SK-N-SH treated with all-trans-retinoic acid at 6 μM for 48 hours (cell line): ENCODE data around the gene LRP10.
A peak's percentile ranks its signal among the peaks of the same experiment; 100 is the strongest.
"Not testable (repeated sequence)": the region's sequence is repeated elsewhere in the genome, so short reads cannot be mapped to it uniquely, and the experiment has no call there.

ENCODE experiments used
- ATAC-seq: fragments of 200-7000 bp; cut with Tn5 transposase; 3 replicates; pipeline ENCODE4 v1.9.1; 2020; ENCODE audit warnings: mild to moderate bottlenecking, moderate library complexity
- ARNTL ChIP-seq: fragments of 450-650 bp; formaldehyde crosslinking; IDR thresholded peaks from 2 replicates; pipeline ENCODE4 v1.5.0; 2020; ENCODE audit warnings: low read depth, mild to moderate bottlenecking, moderate library complexity, borderline replicate concordance
- BACH2 ChIP-seq: fragments of 250-450 bp; sonication (Bioruptor Pico); IDR thresholded peaks from 2 replicates; pipeline ENCODE4 v1.9.0; 2021; ENCODE audit warnings: mild to moderate bottlenecking, borderline replicate concordance
- CSDC2 ChIP-seq: fragments of 250-450 bp; sonication (Bioruptor Pico); IDR thresholded peaks from 2 replicates; pipeline ENCODE4 v1.5.0; 2020; ENCODE audit warnings: mild to moderate bottlenecking, moderate library complexity
- ESRRG ChIP-seq: fragments of 250-450 bp; sonication (Bioruptor Pico); IDR thresholded peaks from 2 replicates; pipeline ENCODE4 v1.6.1; 2021; ENCODE audit warnings: mild to moderate bottlenecking
- GLIS3 ChIP-seq: fragments of 250-450 bp; sonication (Bioruptor Pico); IDR thresholded peaks from 2 replicates; pipeline ENCODE4 v1.5.0; 2020; ENCODE audit warnings: mild to moderate bottlenecking, moderate library complexity
- ISL1 ChIP-seq: fragments of 250-450 bp; sonication (Bioruptor Pico); IDR thresholded peaks from 2 replicates; pipeline ENCODE4 v2.1.2; 2022; ENCODE audit warnings: mild to moderate bottlenecking, moderate library complexity
- OSR1 ChIP-seq: fragments of 250-450 bp; sonication (Bioruptor Pico); IDR thresholded peaks from 2 replicates; pipeline ENCODE4 v1.8.0; 2022; ENCODE audit warnings: moderate library complexity, mild to moderate bottlenecking, inconsistent platforms
- PPARA ChIP-seq: fragments of 250-450 bp; sonication (Bioruptor Pico); IDR thresholded peaks from 2 replicates; pipeline ENCODE4 v1.5.0; 2020; ENCODE audit warnings: mild to moderate bottlenecking, borderline replicate concordance
- RARB ChIP-seq: fragments of 250-450 bp; sonication (Bioruptor Pico); IDR thresholded peaks from 2 replicates; pipeline ENCODE4 v1.8.0; 2021; ENCODE audit warnings: mild to moderate bottlenecking, moderate library complexity
- SNAI2 ChIP-seq: fragments of 250-450 bp; sonication (Bioruptor Pico); IDR thresholded peaks from 2 replicates; pipeline ENCODE4 v1.5.0; 2020; ENCODE audit warnings: mild to moderate bottlenecking, moderate library complexity
- TCF4 ChIP-seq: fragments of 250-450 bp; sonication (Bioruptor Pico); IDR thresholded peaks from 2 replicates; pipeline ENCODE4 v1.8.0; 2021; ENCODE audit warnings: mild to moderate bottlenecking, moderate library complexity, borderline replicate concordance
- TOX ChIP-seq: fragments of 250-450 bp; sonication (Bioruptor Pico); IDR thresholded peaks from 2 replicates; pipeline ENCODE4 v1.8.0; 2021; ENCODE audit warnings: mild to moderate bottlenecking, moderate library complexity, borderline replicate concordance
- ZC3H10 ChIP-seq: fragments of 250-450 bp; sonication (Bioruptor Pico); IDR thresholded peaks from 2 replicates; pipeline ENCODE4 v1.5.1; 2021; ENCODE audit warnings: mild to moderate bottlenecking, moderate library complexity
- ZFP3 ChIP-seq: fragments of 250-450 bp; sonication (Bioruptor Pico); IDR thresholded peaks from 2 replicates; pipeline ENCODE4 v1.5.0; 2020; ENCODE audit warnings: mild to moderate bottlenecking, moderate library complexity
- ZFP30 ChIP-seq: fragments of 450-650 bp; formaldehyde crosslinking; IDR thresholded peaks from 2 replicates; pipeline ENCODE4 v1.5.0; 2022; ENCODE audit warnings: mild to moderate bottlenecking, moderate library complexity
- ZNF8 ChIP-seq: fragments of 450-650 bp; formaldehyde crosslinking; IDR thresholded peaks from 2 replicates; pipeline ENCODE4 v1.5.0; 2020; ENCODE audit warnings: mild to moderate bottlenecking, moderate library complexity
- TF ChIP-seq, protein P1 (sequence below): fragments of 250-450 bp; sonication (Bioruptor Pico); IDR thresholded peaks from 2 replicates; pipeline ENCODE4 v1.5.1; 2020; ENCODE audit warnings: low read depth, mild to moderate bottlenecking, moderate library complexity
- TF ChIP-seq, protein P2 (sequence below): fragments of 250-450 bp; sonication (Bioruptor Pico); IDR thresholded peaks from 2 replicates; pipeline ENCODE4 v1.8.0; 2021; ENCODE audit warnings: low read depth, mild to moderate bottlenecking, moderate library complexity, borderline replicate concordance
- TF ChIP-seq, protein P3 (sequence below): fragments of 250-450 bp; sonication (Bioruptor Pico); IDR thresholded peaks from 2 replicates; pipeline ENCODE4 v1.5.1; 2021; ENCODE audit warnings: mild to moderate bottlenecking, moderate library complexity
- TF ChIP-seq, protein P4 (sequence below): fragments of 250-450 bp; sonication (Bioruptor Pico); IDR thresholded peaks from 2 replicates; pipeline ENCODE4 v1.5.0; 2020; ENCODE audit warnings: mild to moderate bottlenecking, moderate library complexity
- TF ChIP-seq, protein P5 (sequence below): fragments of 250-450 bp; sonication (Bioruptor Pico); IDR thresholded peaks from 2 replicates; pipeline ENCODE4 v1.8.0; 2020; ENCODE audit warnings: mild to moderate bottlenecking, moderate library complexity, borderline replicate concordance

LRP10 gene

DNA sequence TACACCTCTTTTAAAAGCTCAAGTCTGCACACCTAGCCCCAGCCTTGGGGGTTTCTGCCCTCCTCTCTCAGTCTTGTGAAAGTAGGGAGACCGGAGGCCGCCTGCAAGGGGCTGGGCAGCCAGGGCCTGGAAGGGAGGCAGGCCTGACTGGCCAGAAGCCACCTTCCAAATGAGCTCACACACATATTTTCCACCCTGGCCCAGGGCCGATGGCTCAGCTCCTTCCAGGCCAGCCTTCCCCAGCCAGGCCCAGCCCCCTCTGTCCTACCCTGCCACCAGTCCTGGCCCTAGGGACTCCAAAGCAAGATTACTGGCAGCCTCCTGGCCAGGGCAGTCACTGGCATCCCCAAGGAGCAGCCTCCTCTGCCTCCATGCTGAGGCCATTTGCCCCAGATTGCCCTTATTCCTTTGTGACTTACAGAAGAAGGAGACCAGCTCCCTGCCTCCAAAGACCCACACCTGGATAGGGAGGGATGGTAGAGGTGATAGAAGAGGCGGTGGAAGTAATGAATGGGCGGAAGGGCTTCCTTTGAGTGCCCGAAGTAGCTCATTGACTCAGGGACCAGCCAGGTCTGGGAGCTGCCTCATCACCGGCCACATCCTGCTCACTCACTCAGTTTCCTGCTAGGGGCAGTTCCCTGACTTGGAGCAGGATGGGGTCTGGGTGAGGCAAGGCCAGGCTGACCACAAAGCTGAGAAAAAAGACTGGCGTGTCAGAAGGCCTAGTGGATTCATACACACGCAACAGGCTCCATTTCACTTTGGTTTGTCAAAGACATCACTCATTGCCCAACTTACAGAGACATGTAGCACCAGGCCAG, 20.4 kb upstream of the LRP10 start:
- peak; percentile 35 for ATAC-seq
- TF ChIP-seq, protein P1, sequence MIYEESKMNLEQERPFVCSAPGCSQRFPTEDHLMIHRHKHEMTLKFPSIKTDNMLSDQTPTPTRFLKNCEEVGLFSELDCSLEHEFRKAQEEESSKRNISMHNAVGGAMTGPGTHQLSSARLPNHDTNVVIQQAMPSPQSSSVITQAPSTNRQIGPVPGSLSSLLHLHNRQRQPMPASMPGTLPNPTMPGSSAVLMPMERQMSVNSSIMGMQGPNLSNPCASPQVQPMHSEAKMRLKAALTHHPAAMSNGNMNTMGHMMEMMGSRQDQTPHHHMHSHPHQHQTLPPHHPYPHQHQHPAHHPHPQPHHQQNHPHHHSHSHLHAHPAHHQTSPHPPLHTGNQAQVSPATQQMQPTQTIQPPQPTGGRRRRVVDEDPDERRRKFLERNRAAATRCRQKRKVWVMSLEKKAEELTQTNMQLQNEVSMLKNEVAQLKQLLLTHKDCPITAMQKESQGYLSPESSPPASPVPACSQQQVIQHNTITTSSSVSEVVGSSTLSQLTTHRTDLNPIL = no peak
- TF ChIP-seq CSDC2 (CRISPR knock-in tag) (no peak), ARNTL (CRISPR knock-in tag) (no peak), ZNF8 (no peak), GLIS3 (CRISPR knock-in tag) (no peak), BACH2 (CRISPR knock-in tag) (no peak), PPARA (CRISPR knock-in tag) (no peak), ZC3H10 (CRISPR knock-in tag) (no peak), OSR1 (CRISPR knock-in tag) (no peak), ZFP30 (CRISPR knock-in tag) (no peak), TOX (CRISPR knock-in tag) (no peak), ISL1 (CRISPR knock-in tag) (no peak), TCF4 (CRISPR knock-in tag) (no peak), RARB (no peak), ZFP3 (no peak)
- TF ChIP-seq, protein P2, sequence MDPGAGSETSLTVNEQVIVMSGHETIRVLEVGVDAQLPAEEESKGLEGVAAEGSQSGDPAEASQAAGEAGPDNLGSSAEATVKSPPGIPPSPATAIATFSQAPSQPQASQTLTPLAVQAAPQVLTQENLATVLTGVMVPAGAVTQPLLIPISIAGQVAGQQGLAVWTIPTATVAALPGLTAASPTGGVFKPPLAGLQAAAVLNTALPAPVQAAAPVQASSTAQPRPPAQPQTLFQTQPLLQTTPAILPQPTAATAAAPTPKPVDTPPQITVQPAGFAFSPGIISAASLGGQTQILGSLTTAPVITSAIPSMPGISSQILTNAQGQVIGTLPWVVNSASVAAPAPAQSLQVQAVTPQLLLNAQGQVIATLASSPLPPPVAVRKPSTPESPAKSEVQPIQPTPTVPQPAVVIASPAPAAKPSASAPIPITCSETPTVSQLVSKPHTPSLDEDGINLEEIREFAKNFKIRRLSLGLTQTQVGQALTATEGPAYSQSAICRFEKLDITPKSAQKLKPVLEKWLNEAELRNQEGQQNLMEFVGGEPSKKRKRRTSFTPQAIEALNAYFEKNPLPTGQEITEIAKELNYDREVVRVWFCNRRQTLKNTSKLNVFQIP (CRISPR knock-in tag) = no peak
- TF ChIP-seq, protein P3, sequence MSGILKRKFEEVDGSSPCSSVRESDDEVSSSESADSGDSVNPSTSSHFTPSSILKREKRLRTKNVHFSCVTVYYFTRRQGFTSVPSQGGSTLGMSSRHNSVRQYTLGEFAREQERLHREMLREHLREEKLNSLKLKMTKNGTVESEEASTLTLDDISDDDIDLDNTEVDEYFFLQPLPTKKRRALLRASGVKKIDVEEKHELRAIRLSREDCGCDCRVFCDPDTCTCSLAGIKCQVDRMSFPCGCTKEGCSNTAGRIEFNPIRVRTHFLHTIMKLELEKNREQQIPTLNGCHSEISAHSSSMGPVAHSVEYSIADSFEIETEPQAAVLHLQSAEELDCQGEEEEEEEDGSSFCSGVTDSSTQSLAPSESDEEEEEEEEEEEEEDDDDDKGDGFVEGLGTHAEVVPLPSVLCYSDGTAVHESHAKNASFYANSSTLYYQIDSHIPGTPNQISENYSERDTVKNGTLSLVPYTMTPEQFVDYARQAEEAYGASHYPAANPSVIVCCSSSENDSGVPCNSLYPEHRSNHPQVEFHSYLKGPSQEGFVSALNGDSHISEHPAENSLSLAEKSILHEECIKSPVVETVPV (CRISPR knock-in tag) = no peak

DNA sequence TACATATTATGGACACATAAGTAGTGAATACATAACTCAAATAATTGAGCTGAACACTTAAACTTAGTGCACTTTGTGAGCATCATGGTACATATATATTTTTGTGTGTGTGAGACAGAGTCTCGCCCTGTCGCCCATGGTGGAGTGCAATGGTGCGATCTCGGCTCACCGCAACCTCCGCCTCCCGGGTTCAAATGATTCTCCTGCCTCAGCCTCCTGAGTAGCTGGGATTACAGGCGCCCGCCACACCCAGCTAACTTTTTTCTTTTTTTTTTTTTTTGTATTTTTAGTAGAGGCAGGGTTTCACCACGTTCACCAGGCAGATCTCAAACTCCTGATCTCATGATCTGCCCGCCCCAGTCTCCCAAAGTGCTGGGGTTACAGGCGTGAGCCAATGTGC, 19.4 kb upstream of the LRP10 start:
- not testable (repeated sequence) for ATAC-seq

DNA sequence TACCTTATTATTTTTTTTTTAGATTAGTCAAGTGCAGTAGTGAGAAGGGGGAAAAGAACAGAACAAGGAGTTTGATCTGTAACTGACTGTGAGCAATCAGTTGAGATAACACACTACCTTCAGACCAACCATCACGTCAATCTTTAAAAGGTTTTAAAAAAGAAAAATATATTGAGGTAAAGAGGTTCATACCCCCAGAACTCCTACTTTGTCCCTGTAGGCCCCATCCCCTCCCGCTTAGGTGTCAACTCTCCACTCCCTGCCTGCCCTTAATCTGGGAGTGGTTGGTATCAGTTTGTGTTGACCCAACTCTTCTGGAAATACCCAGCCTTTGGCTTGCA, 19.0 kb upstream of the LRP10 start:
- no peak for ATAC-seq
- TF ChIP-seq ZNF8 (no peak), GLIS3 (CRISPR knock-in tag) (no peak), ARNTL (CRISPR knock-in tag) (no peak), ESRRG (no peak), ISL1 (CRISPR knock-in tag) (no peak), TOX (CRISPR knock-in tag) (no peak), ZC3H10 (CRISPR knock-in tag) (no peak), ZFP3 (no peak), BACH2 (CRISPR knock-in tag) (no peak), SNAI2 (CRISPR knock-in tag) (no peak)
- TF ChIP-seq, protein P2 (CRISPR knock-in tag) = no peak
- TF ChIP-seq, protein P4, sequence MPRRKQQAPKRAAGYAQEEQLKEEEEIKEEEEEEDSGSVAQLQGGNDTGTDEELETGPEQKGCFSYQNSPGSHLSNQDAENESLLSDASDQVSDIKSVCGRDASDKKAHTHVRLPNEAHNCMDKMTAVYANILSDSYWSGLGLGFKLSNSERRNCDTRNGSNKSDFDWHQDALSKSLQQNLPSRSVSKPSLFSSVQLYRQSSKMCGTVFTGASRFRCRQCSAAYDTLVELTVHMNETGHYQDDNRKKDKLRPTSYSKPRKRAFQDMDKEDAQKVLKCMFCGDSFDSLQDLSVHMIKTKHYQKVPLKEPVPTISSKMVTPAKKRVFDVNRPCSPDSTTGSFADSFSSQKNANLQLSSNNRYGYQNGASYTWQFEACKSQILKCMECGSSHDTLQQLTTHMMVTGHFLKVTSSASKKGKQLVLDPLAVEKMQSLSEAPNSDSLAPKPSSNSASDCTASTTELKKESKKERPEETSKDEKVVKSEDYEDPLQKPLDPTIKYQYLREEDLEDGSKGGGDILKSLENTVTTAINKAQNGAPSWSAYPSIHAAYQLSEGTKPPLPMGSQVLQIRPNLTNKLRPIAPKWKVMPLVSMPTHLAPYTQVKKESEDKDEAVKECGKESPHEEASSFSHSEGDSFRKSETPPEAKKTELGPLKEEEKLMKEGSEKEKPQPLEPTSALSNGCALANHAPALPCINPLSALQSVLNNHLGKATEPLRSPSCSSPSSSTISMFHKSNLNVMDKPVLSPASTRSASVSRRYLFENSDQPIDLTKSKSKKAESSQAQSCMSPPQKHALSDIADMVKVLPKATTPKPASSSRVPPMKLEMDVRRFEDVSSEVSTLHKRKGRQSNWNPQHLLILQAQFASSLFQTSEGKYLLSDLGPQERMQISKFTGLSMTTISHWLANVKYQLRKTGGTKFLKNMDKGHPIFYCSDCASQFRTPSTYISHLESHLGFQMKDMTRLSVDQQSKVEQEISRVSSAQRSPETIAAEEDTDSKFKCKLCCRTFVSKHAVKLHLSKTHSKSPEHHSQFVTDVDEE = no peak
- TF ChIP-seq, protein P5, sequence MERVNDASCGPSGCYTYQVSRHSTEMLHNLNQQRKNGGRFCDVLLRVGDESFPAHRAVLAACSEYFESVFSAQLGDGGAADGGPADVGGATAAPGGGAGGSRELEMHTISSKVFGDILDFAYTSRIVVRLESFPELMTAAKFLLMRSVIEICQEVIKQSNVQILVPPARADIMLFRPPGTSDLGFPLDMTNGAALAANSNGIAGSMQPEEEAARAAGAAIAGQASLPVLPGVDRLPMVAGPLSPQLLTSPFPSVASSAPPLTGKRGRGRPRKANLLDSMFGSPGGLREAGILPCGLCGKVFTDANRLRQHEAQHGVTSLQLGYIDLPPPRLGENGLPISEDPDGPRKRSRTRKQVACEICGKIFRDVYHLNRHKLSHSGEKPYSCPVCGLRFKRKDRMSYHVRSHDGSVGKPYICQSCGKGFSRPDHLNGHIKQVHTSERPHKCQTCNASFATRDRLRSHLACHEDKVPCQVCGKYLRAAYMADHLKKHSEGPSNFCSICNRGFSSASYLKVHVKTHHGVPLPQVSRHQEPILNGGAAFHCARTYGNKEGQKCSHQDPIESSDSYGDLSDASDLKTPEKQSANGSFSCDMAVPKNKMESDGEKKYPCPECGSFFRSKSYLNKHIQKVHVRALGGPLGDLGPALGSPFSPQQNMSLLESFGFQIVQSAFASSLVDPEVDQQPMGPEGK (CRISPR knock-in tag) = no peak
- TF ChIP-seq, protein P1 = no peak
